Activated T-cell treated with anti-CD3 and anti-CD28 coated beads, Interleukin-2, amount 50 U/mL, for 24 hours (primary cell): ENCODE measurements around the gene CACNA2D4.

ENCODE experiments used
- DNase-seq: peaks from one replicate; pipeline ENCODE4 v3.0.0-alpha.2; 2020
- H3K27ac Mint-ChIP-seq: 2 replicates; pipeline ENCODE4 v1.8.0; 2020; ENCODE audit warnings: mild to moderate bottlenecking, mixed read lengths
- H3K27me3 Mint-ChIP-seq: 2 replicates; pipeline ENCODE4 v1.8.0; 2020; ENCODE audit warnings: mixed read lengths
- H3K36me3 Mint-ChIP-seq: 2 replicates; pipeline ENCODE4 v1.8.0; 2020; ENCODE audit warnings: low read depth, mixed read lengths
- H3K4me1 Mint-ChIP-seq: 2 replicates; pipeline ENCODE4 v1.8.0; 2020; ENCODE audit warnings: low read depth, mixed read lengths
- H3K4me3 Mint-ChIP-seq: 2 replicates; pipeline ENCODE4 v1.8.0; 2020; ENCODE audit warnings: mild to moderate bottlenecking, moderate library complexity, mixed read lengths
- H3K9me3 Mint-ChIP-seq: 2 replicates; pipeline ENCODE4 v1.8.0; 2020; ENCODE audit warnings: mixed read lengths

Gene CACNA2D4

DNA sequence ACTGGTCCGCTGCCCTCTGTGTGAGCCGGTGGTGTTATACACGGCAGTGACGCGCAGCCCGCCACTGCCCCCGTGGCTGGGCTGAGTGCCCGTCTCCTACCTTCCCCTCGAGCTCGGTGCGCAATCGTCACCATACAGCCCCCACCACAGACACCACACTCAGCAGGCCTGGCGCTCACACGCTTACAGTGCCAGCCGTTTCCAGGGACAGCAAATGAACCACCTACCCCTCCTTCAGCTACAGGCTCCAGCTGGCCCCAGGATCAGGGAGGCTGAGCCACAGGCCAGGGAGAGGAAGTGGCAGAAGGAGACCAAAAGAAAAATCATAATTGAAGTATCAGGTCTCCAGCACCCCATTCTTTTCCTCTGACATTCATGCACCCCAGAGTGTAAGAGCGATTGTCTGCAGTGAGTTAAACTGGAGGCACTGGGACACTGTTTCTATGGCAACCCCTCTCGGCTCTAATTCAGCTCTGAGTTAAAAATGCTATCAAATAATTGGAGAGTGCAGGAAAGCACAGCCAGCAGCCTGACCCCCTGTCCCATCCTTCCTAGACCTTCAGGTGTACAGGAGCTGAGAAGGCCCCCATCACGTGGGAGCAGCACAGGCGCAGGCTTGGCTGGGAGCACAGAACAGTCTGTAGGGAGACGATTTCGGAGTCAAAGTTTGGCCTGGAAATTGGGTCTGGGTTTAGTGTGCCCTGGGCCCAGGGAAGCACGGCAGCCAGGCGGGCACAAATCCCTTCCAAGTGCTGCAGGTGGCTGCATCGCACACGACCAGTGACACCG, 80.1 kb downstream of the CACNA2D4 start:
- Mint-ChIP-seq H3K4me3 (no peak overlapping the region), H3K27ac (no peak overlapping the region), H3K36me3 (no peaks in the 10 kb centered on the region), H3K9me3 (no peaks in the 10 kb centered on the region), H3K4me1 (no peaks in the 10 kb centered on the region), H3K27me3 (peaks cover 7% of the 10 kb centered on the region)
- DNase-seq = no peak

GRCh38 chr12:1837541-1838204, 80.8 kb downstream of the CACNA2D4 start:
- Mint-ChIP-seq H3K27me3 (peaks cover 14% of the 10 kb centered on the region), H3K9me3 (no peaks in the 10 kb centered on the region), H3K36me3 (no peaks in the 10 kb centered on the region), H3K4me1 (no peaks in the 10 kb centered on the region), H3K4me3 (no peak overlapping the region), H3K27ac (no peak overlapping the region)
- no peak for DNase-seq

GRCh38 chr12:1836854-1837421, 81.5 kb downstream of the CACNA2D4 start:
- Mint-ChIP-seq H3K36me3 (no peaks in the 10 kb centered on the region), H3K4me1 (no peaks in the 10 kb centered on the region), H3K9me3 (no peaks in the 10 kb centered on the region), H3K4me3 (no peak overlapping the region), H3K27ac (no peak overlapping the region), H3K27me3 (peaks cover 20% of the 10 kb centered on the region)
- no peak for DNase-seq

GRCh38 chr12:1836241-1836803, 82.1 kb downstream of the CACNA2D4 start:
- Mint-ChIP-seq H3K36me3 (no peaks in the 10 kb centered on the region), H3K4me3 (no peak overlapping the region), H3K4me1 (no peaks in the 10 kb centered on the region), H3K27me3 (peaks cover 25% of the 10 kb centered on the region), H3K9me3 (no peaks in the 10 kb centered on the region), H3K27ac (no peak overlapping the region)
- no peak for DNase-seq

DNA sequence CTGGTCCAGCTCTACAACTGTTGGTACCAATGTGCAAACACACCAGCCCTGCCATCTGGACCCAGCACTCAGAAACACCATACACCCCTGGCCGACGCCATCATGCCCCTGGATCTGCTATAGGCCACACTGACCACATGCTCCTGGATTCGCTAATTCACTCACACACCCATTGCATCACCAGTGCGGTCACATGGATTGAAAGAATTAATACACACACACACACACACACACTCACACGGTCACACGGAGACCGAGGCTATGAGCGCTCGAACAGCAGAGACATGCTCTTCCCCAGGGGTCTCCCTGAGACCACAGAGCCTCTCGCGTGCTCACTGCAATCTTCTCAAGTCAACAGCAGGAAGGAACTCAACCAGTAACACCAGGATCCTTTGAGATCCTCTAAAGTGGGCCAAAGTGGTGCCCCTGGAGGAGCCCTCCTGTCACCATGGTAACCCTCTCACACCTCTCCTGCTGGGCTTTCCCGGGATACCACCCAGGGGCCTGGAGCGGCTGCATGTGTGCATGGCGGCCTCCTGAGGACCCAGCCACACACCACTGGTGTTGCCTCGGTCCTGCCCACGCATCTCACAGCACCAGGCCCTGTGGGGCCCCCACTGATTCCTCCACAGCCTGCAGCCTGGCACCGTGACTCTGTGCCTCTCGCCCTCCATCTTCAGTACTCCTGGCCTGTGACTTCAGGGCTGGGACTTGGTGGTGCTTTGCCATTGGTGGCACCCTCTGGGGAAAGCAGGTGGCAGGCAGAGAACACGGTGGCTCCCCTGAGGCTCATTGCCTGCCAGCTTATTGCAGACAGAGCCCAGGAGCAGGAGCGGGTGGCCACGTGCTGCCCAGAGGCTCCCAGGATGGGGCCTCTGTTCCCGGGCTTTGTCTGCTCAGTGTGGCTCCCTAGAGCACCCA, 83.0 kb downstream of the CACNA2D4 start:
- DNase-seq = no peak
- H3K9me3 Mint-ChIP-seq = no peaks in the 10 kb centered on the region
- H3K27ac Mint-ChIP-seq = no peak overlapping the region
- H3K4me1 Mint-ChIP-seq = no peaks in the 10 kb centered on the region
- no peak overlapping the region for H3K4me3 Mint-ChIP-seq
- H3K27me3 Mint-ChIP-seq = peaks cover 34% of the 10 kb centered on the region
- H3K36me3 Mint-ChIP-seq = no peaks in the 10 kb centered on the region

GRCh38 chr12:1834186-1834925, 84.1 kb downstream of the CACNA2D4 start:
- Mint-ChIP-seq H3K27ac (no peak overlapping the region), H3K4me1 (no peaks in the 10 kb centered on the region), H3K9me3 (no peaks in the 10 kb centered on the region), H3K27me3 (peaks cover 41% of the 10 kb centered on the region), H3K36me3 (no peaks in the 10 kb centered on the region), H3K4me3 (no peak overlapping the region)
- DNase-seq = no peak

DNA sequence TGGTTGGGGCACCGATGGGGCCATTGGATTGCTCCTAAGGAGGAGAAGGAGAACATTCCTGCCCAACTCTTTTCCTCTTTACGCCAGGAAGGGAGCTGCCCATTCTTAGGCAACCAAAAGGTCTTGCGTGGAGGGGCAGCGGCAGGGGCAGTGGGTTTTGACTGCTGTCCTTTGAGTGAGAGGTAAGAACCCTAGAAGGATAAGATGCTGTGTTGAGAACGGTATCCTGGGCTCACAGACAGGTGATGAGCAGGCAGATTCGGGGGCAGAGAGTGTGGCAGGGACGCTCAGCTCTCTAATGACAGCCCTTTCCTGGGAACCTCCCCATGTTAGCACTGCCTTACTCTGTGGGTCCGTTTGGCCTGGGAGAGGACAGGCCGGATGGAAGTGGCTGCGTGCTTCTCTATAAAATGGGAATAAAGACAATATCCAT, 84.8 kb downstream of the CACNA2D4 start:
- Mint-ChIP-seq H3K4me1 (no peaks in the 10 kb centered on the region), H3K27me3 (peaks cover 41% of the 10 kb centered on the region), H3K9me3 (no peaks in the 10 kb centered on the region), H3K36me3 (no peaks in the 10 kb centered on the region), H3K27ac (no peak overlapping the region), H3K4me3 (no peak overlapping the region)
- no peak for DNase-seq

DNA sequence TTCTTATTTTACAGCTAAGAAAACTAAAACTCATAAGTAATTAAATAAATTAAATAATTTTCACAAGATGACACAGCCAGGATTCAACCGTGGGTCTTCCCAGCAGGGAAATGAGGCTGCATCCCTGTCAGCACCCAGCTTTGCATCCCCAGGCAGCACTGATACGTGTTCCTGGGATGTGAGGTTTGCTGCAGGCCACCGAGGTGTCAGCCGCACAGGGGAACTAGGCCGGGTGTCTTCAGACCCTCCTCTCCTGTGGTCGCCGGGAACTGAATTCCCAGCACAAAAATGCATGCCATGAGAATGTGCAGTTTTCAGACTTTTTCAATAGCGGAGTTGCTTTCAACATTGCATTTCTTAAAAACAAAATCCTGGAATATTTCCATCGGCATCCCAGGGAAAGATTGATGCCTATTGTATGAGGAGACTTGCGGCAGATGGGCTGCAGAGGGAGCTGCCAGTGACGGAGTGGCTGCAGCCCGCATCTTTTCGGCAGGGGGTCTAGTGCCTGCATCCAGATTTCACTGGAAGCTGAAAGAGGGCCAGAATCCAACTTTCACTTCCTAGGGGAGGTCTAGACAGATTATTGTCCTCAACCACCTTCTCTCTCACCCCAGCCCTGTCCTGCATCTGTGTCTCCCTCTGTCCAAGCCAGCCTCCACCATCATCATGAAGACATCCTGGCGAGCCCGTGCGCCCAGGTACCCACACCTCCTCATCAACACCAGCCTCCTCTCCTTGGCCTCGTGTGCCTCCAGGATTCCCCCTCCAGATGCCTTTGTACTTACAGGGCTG, 85.5 kb downstream of the CACNA2D4 start:
- Mint-ChIP-seq H3K36me3 (no peaks in the 10 kb centered on the region), H3K4me1 (no peaks in the 10 kb centered on the region), H3K27ac (no peak overlapping the region), H3K9me3 (no peaks in the 10 kb centered on the region), H3K4me3 (no peak overlapping the region), H3K27me3 (peaks cover 41% of the 10 kb centered on the region)
- DNase-seq = no peak

- Mint-ChIP-seq H3K27ac (no peak overlapping the region), H3K4me3 (no peak overlapping the region), H3K4me1 (no peaks in the 10 kb centered on the region), H3K36me3 (no peaks in the 10 kb centered on the region), H3K27me3 (peaks cover 41% of the 10 kb centered on the region), H3K9me3 (no peaks in the 10 kb centered on the region)
- DNase-seq = no peak
Observed at GRCh38 chr12:1830981-1831963, 87.2 kb downstream of the CACNA2D4 start.

GRCh38 chr12:1830401-1830845, 88.0 kb downstream of the CACNA2D4 start:
- no peak overlapping the region for H3K4me3 Mint-ChIP-seq
- no peaks in the 10 kb centered on the region for H3K36me3 Mint-ChIP-seq
- no peak overlapping the region for H3K27ac Mint-ChIP-seq
- no peak for DNase-seq
- no peaks in the 10 kb centered on the region for H3K9me3 Mint-ChIP-seq
- peaks cover 41% of the 10 kb centered on the region for H3K27me3 Mint-ChIP-seq
- no peaks in the 10 kb centered on the region for H3K4me1 Mint-ChIP-seq

- H3K27me3 Mint-ChIP-seq = peaks cover 41% of the 10 kb centered on the region
- no peak overlapping the region for H3K27ac Mint-ChIP-seq
- no peak for DNase-seq
- H3K36me3 Mint-ChIP-seq = no peaks in the 10 kb centered on the region
- no peak overlapping the region for H3K4me3 Mint-ChIP-seq
- H3K9me3 Mint-ChIP-seq = no peaks in the 10 kb centered on the region
- no peaks in the 10 kb centered on the region for H3K4me1 Mint-ChIP-seq
Observed at GRCh38 chr12:1829306-1829900, 89.0 kb downstream of the CACNA2D4 start.

- Mint-ChIP-seq H3K36me3 (no peaks in the 10 kb centered on the region), H3K27ac (no peak overlapping the region), H3K4me1 (no peaks in the 10 kb centered on the region), H3K4me3 (no peak overlapping the region), H3K9me3 (no peaks in the 10 kb centered on the region), H3K27me3 (peaks cover 39% of the 10 kb centered on the region)
- DNase-seq = no peak
Observed at GRCh38 chr12:1828856-1829255, 89.6 kb downstream of the CACNA2D4 start.
